ENCODE results near the gene STK32B. TPM values are rescaled to one million over a fixed set of nuclear protein-coding genes. Genes with fewer than 3 reads are reported as not detected.

Gene STK32B
- total and polyA plus RNA-seq, 2 of the 8 experiments (the other 6 are each of a cell fraction or from before 2014, with no cell fraction given) = 2.3 to 2.5 TPM

DNA sequence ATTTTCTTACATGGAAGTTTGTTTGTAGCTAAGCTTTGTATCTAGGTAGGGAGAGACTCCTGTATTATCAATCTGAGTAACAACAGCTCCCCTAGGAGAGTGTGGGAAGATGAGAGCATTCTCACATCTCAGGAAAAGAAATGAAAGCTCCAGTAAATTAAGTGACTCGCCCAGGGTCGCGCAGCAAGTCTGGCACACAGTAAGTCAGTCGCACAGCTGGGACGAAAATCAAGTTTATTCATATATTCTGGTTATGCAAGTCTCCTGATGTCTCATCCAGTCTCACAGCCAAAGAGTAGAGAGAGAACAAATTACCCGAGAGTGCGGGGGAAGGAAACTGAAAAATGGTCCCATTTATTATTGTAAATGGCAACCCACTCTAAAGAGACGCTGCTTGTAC, 216.1 kb downstream of the STK32B start (continued):
- no peak for TF ChIP-seq PHF8 (conservative IDR thresholded peaks at IDR 0.05; ENCODE audit: low read depth, low read length)
- TF ChIP-seq, protein P1, sequence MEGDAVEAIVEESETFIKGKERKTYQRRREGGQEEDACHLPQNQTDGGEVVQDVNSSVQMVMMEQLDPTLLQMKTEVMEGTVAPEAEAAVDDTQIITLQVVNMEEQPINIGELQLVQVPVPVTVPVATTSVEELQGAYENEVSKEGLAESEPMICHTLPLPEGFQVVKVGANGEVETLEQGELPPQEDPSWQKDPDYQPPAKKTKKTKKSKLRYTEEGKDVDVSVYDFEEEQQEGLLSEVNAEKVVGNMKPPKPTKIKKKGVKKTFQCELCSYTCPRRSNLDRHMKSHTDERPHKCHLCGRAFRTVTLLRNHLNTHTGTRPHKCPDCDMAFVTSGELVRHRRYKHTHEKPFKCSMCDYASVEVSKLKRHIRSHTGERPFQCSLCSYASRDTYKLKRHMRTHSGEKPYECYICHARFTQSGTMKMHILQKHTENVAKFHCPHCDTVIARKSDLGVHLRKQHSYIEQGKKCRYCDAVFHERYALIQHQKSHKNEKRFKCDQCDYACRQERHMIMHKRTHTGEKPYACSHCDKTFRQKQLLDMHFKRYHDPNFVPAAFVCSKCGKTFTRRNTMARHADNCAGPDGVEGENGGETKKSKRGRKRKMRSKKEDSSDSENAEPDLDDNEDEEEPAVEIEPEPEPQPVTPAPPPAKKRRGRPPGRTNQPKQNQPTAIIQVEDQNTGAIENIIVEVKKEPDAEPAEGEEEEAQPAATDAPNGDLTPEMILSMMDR (IDR thresholded peaks at IDR 0.05; ENCODE audit: control extremely low read depth in 1 of 3, insufficient read depth in 1 of 3, low read depth in 1 of 3, low read length in 3 of 3) = no peak
- TF ChIP-seq EZH2 (IDR thresholded peaks at IDR 0.05; ENCODE audit: low read depth, low read length, severe bottlenecking) = no peak
- no peak for TF ChIP-seq CBX8 (IDR thresholded peaks at IDR 0.05; ENCODE audit: borderline replicate concordance, low read depth, low read length)

All from H1 (cell line).